ENCODE measurements around the gene ENOX2. TPM values are rescaled to one million over a fixed set of nuclear protein-coding genes. Genes with fewer than 3 reads are reported as not detected.

ENOX2 gene
- total and polyA plus RNA-seq, 2 donors (not counting 1 experiment from before 2014, with no cell fraction given) = 5.1 to 18.8 TPM

GRCh38 chrX:130893356-130894085 is 9.5 kb downstream of the ENOX2 start:
- CTCF ChIA-PET = no interaction called here
- no peaks in the 10 kb centered on the region for H3K9me3 ChIP-seq (ENCODE audit: control extremely low read depth in 1 of 3, control insufficient read depth in 2 of 3, insufficient read depth in 1 of 3, low read length in 2 of 3)

GRCh38 chrX:130887376-130887775 is 15.6 kb downstream of the ENOX2 start:
- intact Hi-C loops (cut with micrococcal nuclease) = no loop called here
- 100% methylated on average over 3 of the region's 6 CpGs for WGBS (ENCODE audit: insufficient coverage)
- Mint-ChIP-seq H3K4me3 (no peak overlapping the region), H3K27me3 (no peaks in the 10 kb centered on the region), H3K4me1 (no peaks in the 10 kb centered on the region), H3K27ac (no peak overlapping the region), H3K9me3 (ENCODE audit: insufficient read depth) (no peaks in the 10 kb centered on the region)
- no peaks in the 10 kb centered on the region for H3K27me3 ChIP-seq (replicated peaks in 1 of 4; ENCODE audit: control extremely low read depth in 1 of 4, control insufficient read depth in 3 of 4, insufficient read depth in 4 of 4, low read length in 3 of 4)
- TF ChIP-seq EZH2 (IDR thresholded peaks at IDR 0.05; ENCODE audit: borderline replicate concordance, insufficient read depth, low read depth, low read length, poor library complexity, severe bottlenecking) = no peak
- TF ChIP-seq, protein P1, sequence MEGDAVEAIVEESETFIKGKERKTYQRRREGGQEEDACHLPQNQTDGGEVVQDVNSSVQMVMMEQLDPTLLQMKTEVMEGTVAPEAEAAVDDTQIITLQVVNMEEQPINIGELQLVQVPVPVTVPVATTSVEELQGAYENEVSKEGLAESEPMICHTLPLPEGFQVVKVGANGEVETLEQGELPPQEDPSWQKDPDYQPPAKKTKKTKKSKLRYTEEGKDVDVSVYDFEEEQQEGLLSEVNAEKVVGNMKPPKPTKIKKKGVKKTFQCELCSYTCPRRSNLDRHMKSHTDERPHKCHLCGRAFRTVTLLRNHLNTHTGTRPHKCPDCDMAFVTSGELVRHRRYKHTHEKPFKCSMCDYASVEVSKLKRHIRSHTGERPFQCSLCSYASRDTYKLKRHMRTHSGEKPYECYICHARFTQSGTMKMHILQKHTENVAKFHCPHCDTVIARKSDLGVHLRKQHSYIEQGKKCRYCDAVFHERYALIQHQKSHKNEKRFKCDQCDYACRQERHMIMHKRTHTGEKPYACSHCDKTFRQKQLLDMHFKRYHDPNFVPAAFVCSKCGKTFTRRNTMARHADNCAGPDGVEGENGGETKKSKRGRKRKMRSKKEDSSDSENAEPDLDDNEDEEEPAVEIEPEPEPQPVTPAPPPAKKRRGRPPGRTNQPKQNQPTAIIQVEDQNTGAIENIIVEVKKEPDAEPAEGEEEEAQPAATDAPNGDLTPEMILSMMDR (IDR thresholded peaks at IDR 0.05) = no peak
- H3K4me1 ChIP-seq (ENCODE audit: control insufficient read depth in 2 of 2, insufficient read depth in 2 of 2, low read length in 2 of 2) = no peaks in the 10 kb centered on the region
- no peak overlapping the region for H3K4me3 ChIP-seq (ENCODE audit: control extremely low read depth in 1 of 5, extremely low read depth in 1 of 5, insufficient read depth in 1 of 5, low read depth in 2 of 5, low read length in 4 of 5)
- ATAC-seq (ENCODE audit: low read depth) = no peak
- no peak for DNase-seq
- ChIA-PET POLR2A (no interaction called here), CTCF (interaction anchor here (1.4 kb wide), 1 partner anchor 34 kb away, joined by 3 read pairs; no protein-coding TSS in a partner anchor)
- no peaks in the 10 kb centered on the region for H3K79me2 ChIP-seq (ENCODE audit: control insufficient read depth, insufficient read depth, low read length)
- H4K20me1 ChIP-seq (ENCODE audit: control insufficient read depth, insufficient read depth, low read length, poor library complexity, severe bottlenecking) = no peaks in the 10 kb centered on the region
- no peak overlapping the region for H3K4me2 ChIP-seq (replicated peaks; ENCODE audit: low read depth, low read length, poor library complexity, severe bottlenecking)
- no peak overlapping the region for H3K27ac ChIP-seq (ENCODE audit: low read length in 2 of 2)
- no peak overlapping the region for H2AFZ ChIP-seq (ENCODE audit: insufficient read depth, low read depth, low read length, poor library complexity, severe bottlenecking)
- H3K9me3 ChIP-seq (ENCODE audit: control extremely low read depth in 1 of 3, control insufficient read depth in 2 of 3, insufficient read depth in 1 of 3, low read length in 2 of 3) = no peaks in the 10 kb centered on the region
- H3K36me3 ChIP-seq (replicated peaks in 1 of 2; ENCODE audit: control extremely low read depth in 1 of 2, control insufficient read depth in 1 of 2, extremely low read depth in 1 of 2, insufficient read depth in 2 of 2, low read length in 1 of 2) = no peaks in the 10 kb centered on the region
- H3K9ac ChIP-seq (ENCODE audit: low read length) = no peak overlapping the region

More at GRCh38 chrX:130893356-130894085, 9.5 kb downstream of the ENOX2 start:
- no peak overlapping the region for H2AFZ ChIP-seq (ENCODE audit: insufficient read depth, low read depth, low read length, poor library complexity, severe bottlenecking)
- ATAC-seq (ENCODE audit: low read depth) (no peak), DNase-seq (no peak)
- WGBS (ENCODE audit: insufficient coverage) = 100% methylated on average over 2 of the region's 4 CpGs
- no peak overlapping the region for H3K4me2 ChIP-seq (replicated peaks; ENCODE audit: low read depth, low read length, poor library complexity, severe bottlenecking)
- POLR2A ChIA-PET = no interaction called here
- H3K36me3 ChIP-seq (replicated peaks in 1 of 2; ENCODE audit: control extremely low read depth in 1 of 2, control insufficient read depth in 1 of 2, extremely low read depth in 1 of 2, insufficient read depth in 2 of 2, low read length in 1 of 2) = no peaks in the 10 kb centered on the region
- H3K27me3 ChIP-seq (replicated peaks in 1 of 4; ENCODE audit: control extremely low read depth in 1 of 4, control insufficient read depth in 3 of 4, insufficient read depth in 4 of 4, low read length in 3 of 4) = no peaks in the 10 kb centered on the region
- Mint-ChIP-seq H3K4me3 (no peak overlapping the region), H3K27me3 (no peaks in the 10 kb centered on the region), H3K9me3 (ENCODE audit: insufficient read depth) (no peaks in the 10 kb centered on the region), H3K4me1 (no peaks in the 10 kb centered on the region), H3K27ac (no peak overlapping the region)
- no peaks in the 10 kb centered on the region for H3K79me2 ChIP-seq (ENCODE audit: control insufficient read depth, insufficient read depth, low read length)
- H3K4me3 ChIP-seq (ENCODE audit: control extremely low read depth in 1 of 5, extremely low read depth in 1 of 5, insufficient read depth in 1 of 5, low read depth in 2 of 5, low read length in 4 of 5) = no peak overlapping the region
- no peaks in the 10 kb centered on the region for H3K4me1 ChIP-seq (ENCODE audit: control insufficient read depth in 2 of 2, insufficient read depth in 2 of 2, low read length in 2 of 2)
- TF ChIP-seq, protein P1 (IDR thresholded peaks at IDR 0.05) = no peak
- TF ChIP-seq EZH2 (IDR thresholded peaks at IDR 0.05; ENCODE audit: borderline replicate concordance, insufficient read depth, low read depth, low read length, poor library complexity, severe bottlenecking) = no peak
- no peaks in the 10 kb centered on the region for H4K20me1 ChIP-seq (ENCODE audit: control insufficient read depth, insufficient read depth, low read length, poor library complexity, severe bottlenecking)
- H3K27ac ChIP-seq (ENCODE audit: low read length in 2 of 2) = no peak overlapping the region
- H3K9ac ChIP-seq (ENCODE audit: low read length) = no peak overlapping the region
- intact Hi-C loops (cut with micrococcal nuclease) = no loop called here
